ENCODE results near the gene MICAL2. TPM values are rescaled to one million over a fixed set of nuclear protein-coding genes. Genes with fewer than 3 reads are reported as not detected.

The MICAL2 gene
- total RNA-seq, 1 donor from 2014 or later, result 372 TPM

DNA sequence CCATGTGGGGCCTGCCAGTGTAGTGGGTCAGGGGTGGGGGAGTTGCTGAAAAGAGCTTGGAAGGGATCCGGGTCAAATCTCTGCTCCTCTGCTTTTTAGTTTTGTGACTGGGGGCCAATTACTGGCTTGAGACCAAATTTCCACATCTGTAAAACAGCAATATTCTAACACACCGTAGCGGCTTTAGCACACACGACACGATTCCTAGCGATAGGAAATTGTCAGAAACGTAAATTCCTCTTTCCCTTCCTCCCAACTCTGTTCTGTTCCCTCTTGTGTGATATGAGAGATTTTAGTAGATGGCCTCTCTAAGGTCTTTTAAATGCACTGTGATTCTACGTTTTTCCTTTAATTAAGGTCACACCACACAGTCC is 71.9 kb downstream of the MICAL2 start:
- Mint-ChIP-seq H3K9me3 (ENCODE audit: low read depth) (no peaks in the 10 kb centered on the region), H3K4me1 (ENCODE audit: low read depth) (peaks cover 95% of the 10 kb centered on the region), H3K4me3 (ENCODE audit: unreplicated experiment) (no peak overlapping the region), H3K27ac (ENCODE audit: unreplicated experiment) (peak overlapping the region; percentile 95), H3K27me3 (ENCODE audit: low read depth) (no peaks in the 10 kb centered on the region), H3K36me3 (ENCODE audit: low read depth) (peaks cover 11% of the 10 kb centered on the region)
- no peak for TF ChIP-seq CTCF (IDR thresholded peaks at IDR 0.05)
- DNase-seq (ENCODE audit: low spot score), result no peak

- Mint-ChIP-seq H3K27me3 (ENCODE audit: low read depth) (no peaks in the 10 kb centered on the region), H3K36me3 (ENCODE audit: low read depth) (peaks cover 9% of the 10 kb centered on the region), H3K4me1 (ENCODE audit: low read depth) (peaks cover 95% of the 10 kb centered on the region), H3K9me3 (ENCODE audit: low read depth) (no peaks in the 10 kb centered on the region), H3K27ac (ENCODE audit: unreplicated experiment) (peak overlapping the region; percentile 95), H3K4me3 (ENCODE audit: unreplicated experiment) (no peak overlapping the region)
- no peak for DNase-seq (ENCODE audit: low spot score)
- no peak for TF ChIP-seq CTCF (IDR thresholded peaks at IDR 0.05)
These were observed 72.5 kb downstream of the MICAL2 start for GRCh38 chr11:12182676-12183541.

GRCh38 chr11:12183827-12184620 is 73.6 kb downstream of the MICAL2 start:
- Mint-ChIP-seq H3K4me1 (ENCODE audit: low read depth) (peaks cover 93% of the 10 kb centered on the region), H3K9me3 (ENCODE audit: low read depth) (no peaks in the 10 kb centered on the region), H3K36me3 (ENCODE audit: low read depth) (peaks cover 13% of the 10 kb centered on the region), H3K4me3 (ENCODE audit: unreplicated experiment) (no peak overlapping the region), H3K27me3 (ENCODE audit: low read depth) (no peaks in the 10 kb centered on the region), H3K27ac (ENCODE audit: unreplicated experiment) (peak overlapping the region; percentile 95)
- no peak for DNase-seq (ENCODE audit: low spot score)
- no peak for TF ChIP-seq CTCF (IDR thresholded peaks at IDR 0.05)

DNA sequence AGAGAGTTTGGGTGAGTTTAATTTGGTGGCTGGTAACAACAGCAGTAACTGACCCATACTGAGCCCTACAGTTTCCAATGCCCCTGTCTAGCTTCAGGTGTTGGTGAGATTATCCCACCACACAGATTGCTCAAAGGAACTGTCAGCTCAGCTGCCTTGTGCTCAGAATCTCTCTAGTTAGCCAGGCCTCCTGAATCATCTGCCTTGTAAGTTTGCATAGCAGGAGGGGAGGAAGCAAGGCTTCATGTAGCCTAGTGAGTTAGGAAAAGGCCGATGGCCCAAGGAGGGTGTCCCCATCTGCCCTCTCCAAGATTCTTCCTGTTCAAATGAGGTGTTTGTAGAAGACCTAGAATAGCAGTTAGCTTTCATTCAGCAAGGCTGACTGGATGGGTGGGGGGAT is 74.3 kb downstream of the MICAL2 start:
- peaks cover 12% of the 10 kb centered on the region for H3K36me3 Mint-ChIP-seq (ENCODE audit: low read depth)
- TF ChIP-seq CTCF (IDR thresholded peaks at IDR 0.05), result no peak
- H3K27ac Mint-ChIP-seq (ENCODE audit: unreplicated experiment), result peak overlapping the region; percentile 95
- H3K4me1 Mint-ChIP-seq (ENCODE audit: low read depth), result peaks cover 88% of the 10 kb centered on the region
- no peak for DNase-seq (ENCODE audit: low spot score)
- no peaks in the 10 kb centered on the region for H3K9me3 Mint-ChIP-seq (ENCODE audit: low read depth)
- no peak overlapping the region for H3K4me3 Mint-ChIP-seq (ENCODE audit: unreplicated experiment)
- no peaks in the 10 kb centered on the region for H3K27me3 Mint-ChIP-seq (ENCODE audit: low read depth)

DNA sequence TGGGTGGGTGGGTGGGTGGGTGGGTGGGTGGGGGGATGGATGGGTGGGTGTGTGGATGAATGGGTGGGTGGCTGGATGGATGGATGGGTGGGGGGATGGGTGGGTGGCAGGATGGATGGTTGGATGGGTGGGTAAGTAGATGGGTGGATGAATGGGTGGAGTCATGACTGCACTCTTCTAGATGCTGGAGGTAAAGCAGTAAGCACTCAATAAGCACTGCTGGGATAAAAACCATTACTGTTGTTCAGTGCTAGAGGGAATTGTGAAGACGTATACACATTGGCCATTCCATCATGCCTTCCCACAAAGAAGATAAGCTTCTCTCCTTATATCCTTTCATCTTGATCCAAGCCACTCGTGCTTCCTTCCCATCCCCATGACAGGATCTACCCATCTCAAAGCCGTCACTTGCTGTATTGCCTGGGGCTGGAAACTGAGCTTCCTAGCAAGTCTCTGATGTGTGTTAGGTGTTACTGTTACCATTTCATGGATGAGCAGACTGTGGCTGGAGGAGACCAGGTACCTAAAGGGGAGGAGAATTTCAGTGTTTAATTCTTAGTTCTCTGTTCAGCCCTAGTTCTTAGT is 74.8 kb downstream of the MICAL2 start:
- peak overlapping the region; percentile 6 for H3K27ac Mint-ChIP-seq (ENCODE audit: unreplicated experiment)
- peaks cover 84% of the 10 kb centered on the region for H3K4me1 Mint-ChIP-seq (ENCODE audit: low read depth)
- no peaks in the 10 kb centered on the region for H3K27me3 Mint-ChIP-seq (ENCODE audit: low read depth)
- TF ChIP-seq CTCF (IDR thresholded peaks at IDR 0.05), result no peak
- H3K4me3 Mint-ChIP-seq (ENCODE audit: unreplicated experiment), result no peak overlapping the region
- H3K36me3 Mint-ChIP-seq (ENCODE audit: low read depth), result peaks cover 12% of the 10 kb centered on the region
- DNase-seq (ENCODE audit: low spot score), result no peak
- H3K9me3 Mint-ChIP-seq (ENCODE audit: low read depth), result no peaks in the 10 kb centered on the region
